Esophagus (tissue), 2 donors: Measurements from ENCODE around the gene SCN5A. TPM values are rescaled to one million over a fixed set of nuclear protein-coding genes. Genes with fewer than 3 reads are reported as not detected.

Source experiments
- H3K27ac ChIP-seq, 2 donors: one replicate each; pipeline ENCODE4 v1.5.1; 2013; ENCODE audit warnings: low read depth in 2 of 2, mild to moderate bottlenecking in 2 of 2, inconsistent platforms in 1 of 2, low read length in 1 of 2, moderate library complexity in 1 of 2
- H3K27me3 ChIP-seq, 2 donors: one replicate each; pipeline ENCODE4 v1.6.1; 2013; ENCODE audit warnings: low read length in 2 of 2, control low read depth in 1 of 2, mild to moderate bottlenecking in 1 of 2; ENCODE audit not compliant: insufficient read depth in 2 of 2, control insufficient read depth in 1 of 2
- H3K36me3 ChIP-seq, 2 donors: one replicate each; pipeline ENCODE4 v1.6.1; 2013; ENCODE audit warnings: low read length in 1 of 2; ENCODE audit not compliant: control insufficient read depth in 2 of 2, insufficient read depth in 2 of 2
- H3K4me1 ChIP-seq, 2 donors: one replicate each; pipeline ENCODE4 v1.6.1; 2013; ENCODE audit warnings: low read length in 1 of 2; ENCODE audit not compliant: control insufficient read depth in 2 of 2, insufficient read depth in 2 of 2
- H3K4me3 ChIP-seq, 2 donors: one replicate each; pipeline ENCODE4 v1.5.1; 2013; ENCODE audit warnings: low read length in 2 of 2, mild to moderate bottlenecking in 2 of 2, low read depth in 1 of 2, moderate library complexity in 1 of 2
- H3K9me3 ChIP-seq, 2 donors: one replicate each; pipeline ENCODE4 v1.6.1; 2013; ENCODE audit warnings: mild to moderate bottlenecking in 2 of 2, low read depth in 1 of 2, low read length in 1 of 2, moderate library complexity in 1 of 2; ENCODE audit not compliant: control insufficient read depth in 2 of 2, insufficient read depth in 1 of 2
- WGBS, 2 donors: extraction: QIAGEN DNeasy Blood & Tissue Kit; methylation state at CpG; one replicate each; pipeline ENCODE4 v1.1.7; 2013; 5-methylcytosine and 5-hydroxymethylcytosine counted together
- polyA plus RNA-seq, 2 donors: library from polyadenylated mRNA; stranded (reverse); fragments of 200-250 nt; gene quantifications; one replicate each; pipeline ENCODE4 v1.2.3, GENCODE V29; 2013
- donor health status: healthy with polysubstance abuse.
- donor health status: Bipolar disorder and iron deficiency.

Gene SCN5A
- polyA plus RNA-seq, 2 donors, result 0.02 to 0.05 TPM

- Histone ChIP-seq H3K4me3 (no peak overlapping the region), H3K36me3 (no peaks in the 10 kb centered on the region), H3K27me3 (peaks cover 0 to 3% of the 10 kb centered on the region in 2 donors), H3K4me1 (no peaks in the 10 kb centered on the region), H3K27ac (no peak overlapping the region), H3K9me3 (no peaks in the 10 kb centered on the region)
- 83% methylated on average over 5 of the region's 5 CpGs for WGBS, 2 donors
Measured at GRCh38 chr3:38643592-38643991, 5.9 kb downstream of the SCN5A start.

- H3K9me3 ChIP-seq, result no peaks in the 10 kb centered on the region
- H3K36me3 ChIP-seq, result no peaks in the 10 kb centered on the region
- no peaks in the 10 kb centered on the region for H3K4me1 ChIP-seq
- peaks cover 0 to 3% of the 10 kb centered on the region in 2 donors for H3K27me3 ChIP-seq
- H3K27ac ChIP-seq, result no peak overlapping the region
- WGBS, 2 donors, result 89 to 95% methylated on average over 8 of the region's 8 CpGs
- no peak overlapping the region for H3K4me3 ChIP-seq
Measured at GRCh38 chr3:38643090-38643489, 6.4 kb downstream of the SCN5A start.

DNA sequence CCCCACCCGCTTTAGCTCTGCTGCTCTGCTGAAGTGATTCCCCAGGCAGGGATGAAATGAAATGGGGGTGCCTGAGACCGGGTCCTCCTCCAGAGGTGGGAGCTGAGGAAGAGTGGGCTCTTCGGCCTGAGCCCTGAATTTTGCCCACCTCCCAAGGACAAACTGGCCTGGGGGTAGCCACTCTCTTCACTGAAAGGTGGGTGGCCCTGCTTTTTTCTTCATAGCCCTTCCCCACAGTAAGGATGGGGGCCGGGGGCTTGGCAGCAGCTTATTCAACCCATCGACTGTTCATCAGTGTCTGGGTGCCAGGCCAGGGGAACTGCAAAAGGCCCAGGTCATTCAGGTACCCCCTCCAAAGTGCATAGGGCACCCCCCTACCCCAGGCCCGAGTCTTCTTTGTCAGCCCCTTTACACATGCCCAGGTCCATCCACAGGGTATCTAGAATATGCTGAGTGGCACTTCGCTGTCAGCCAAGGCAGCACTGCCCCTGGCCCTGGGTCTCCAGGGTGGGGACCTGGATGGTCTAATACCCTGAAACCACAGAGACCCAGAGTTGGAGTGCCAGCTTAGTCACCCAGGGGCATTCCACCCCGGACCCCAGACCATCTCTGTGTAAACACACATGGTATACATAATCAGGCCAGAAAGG lies 7.9 kb downstream of the SCN5A start:
- WGBS, 2 donors, result 72 to 79% methylated on average over 8 of the region's 8 CpGs
- H3K36me3 ChIP-seq, result no peaks in the 10 kb centered on the region
- H3K4me3 ChIP-seq, result no peak overlapping the region
- H3K9me3 ChIP-seq, result no peaks in the 10 kb centered on the region
- H3K4me1 ChIP-seq, result no peaks in the 10 kb centered on the region
- no peaks in the 10 kb centered on the region for H3K27me3 ChIP-seq
- no peak overlapping the region for H3K27ac ChIP-seq

DNA sequence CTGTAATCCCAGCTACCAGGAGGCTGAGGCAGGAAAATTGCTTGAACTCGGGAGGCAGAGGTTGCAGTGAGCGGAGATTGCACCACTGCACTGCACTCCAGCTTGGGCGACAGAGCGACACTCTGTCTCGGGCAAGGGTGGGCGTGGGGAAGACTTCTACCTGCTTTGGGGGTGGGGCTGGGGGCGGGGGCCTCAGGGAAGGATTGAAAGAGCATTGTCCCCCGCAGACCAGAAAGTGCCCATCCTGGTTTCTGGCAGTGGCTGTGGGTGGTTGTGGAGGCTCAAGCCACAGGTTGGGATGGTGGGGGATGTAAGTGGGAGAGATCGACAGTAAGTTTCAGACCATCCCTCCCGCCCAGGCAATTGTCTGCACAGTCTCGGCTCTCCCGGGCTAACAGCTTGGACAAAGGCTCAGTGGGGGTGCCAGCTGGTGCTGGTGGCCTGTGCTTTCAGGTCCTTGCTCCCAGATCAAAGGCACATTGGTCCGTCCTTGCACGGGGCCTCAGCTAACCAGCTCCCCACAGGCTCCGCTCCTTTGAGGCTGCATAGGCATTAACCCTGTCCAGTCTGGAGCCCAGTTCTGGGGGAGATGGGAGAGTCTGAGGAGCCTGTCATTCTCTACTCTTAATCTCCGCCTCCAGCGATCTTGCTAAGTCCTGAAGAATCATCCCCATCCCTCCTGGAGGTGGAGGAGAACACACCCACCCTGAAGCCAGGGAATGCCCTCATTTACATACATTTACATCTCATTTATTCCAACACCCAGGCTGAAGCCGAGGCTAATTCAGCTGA lies 8.6 kb downstream of the SCN5A start:
- Histone ChIP-seq H3K4me3 (no peak overlapping the region), H3K9me3 (no peaks in the 10 kb centered on the region), H3K27ac (no peak overlapping the region), H3K4me1 (no peaks in the 10 kb centered on the region), H3K27me3 (no peaks in the 10 kb centered on the region), H3K36me3 (no peaks in the 10 kb centered on the region)
- WGBS, 2 donors, result 61 to 62% methylated on average over 18 of the region's 18 CpGs

DNA sequence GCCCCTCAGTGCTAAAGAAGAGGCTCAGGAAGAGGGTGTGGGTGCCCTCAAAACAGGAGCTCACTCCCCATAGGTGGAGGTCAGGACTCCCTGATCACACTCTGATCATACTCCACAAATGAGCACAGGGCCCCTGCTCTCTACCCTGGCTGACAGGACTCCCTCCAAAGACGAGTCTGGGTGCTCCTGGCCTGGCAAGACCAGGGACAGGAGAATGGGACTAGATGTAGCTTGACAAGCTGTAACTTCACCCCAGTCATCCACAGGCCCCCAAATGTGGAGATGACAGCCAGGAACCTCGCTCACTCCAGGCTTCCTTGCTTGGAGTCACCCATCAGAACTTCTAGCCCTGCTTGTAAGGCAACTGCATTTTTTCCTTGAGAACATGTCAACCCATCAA lies 11.1 kb downstream of the SCN5A start:
- Histone ChIP-seq H3K9me3 (no peaks in the 10 kb centered on the region), H3K27me3 (no peaks in the 10 kb centered on the region), H3K4me1 (no peaks in the 10 kb centered on the region), H3K4me3 (no peak overlapping the region), H3K36me3 (no peaks in the 10 kb centered on the region), H3K27ac (no peak overlapping the region)
- WGBS, 2 donors, result 65 to 74% methylated on average over 2 of the region's 2 CpGs

DNA sequence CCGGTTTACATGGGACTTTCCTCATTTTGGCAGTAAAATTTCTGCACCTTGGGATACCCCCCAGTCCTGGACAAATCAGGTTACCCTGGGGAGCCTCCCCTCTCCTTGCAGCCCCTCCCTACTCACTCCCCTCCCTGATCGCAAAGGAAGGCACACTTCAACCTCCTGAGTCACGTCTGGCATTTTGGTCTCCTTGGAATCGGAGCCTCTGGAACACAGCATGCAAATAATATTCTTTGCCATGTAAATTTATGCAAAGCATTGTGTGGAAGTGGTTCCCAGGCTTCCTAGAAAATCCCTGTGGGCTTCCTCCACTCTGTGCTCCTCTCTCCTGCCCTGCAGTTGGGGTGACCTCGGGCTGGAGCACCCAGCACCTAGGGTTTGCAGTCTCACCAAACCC lies 11.6 kb downstream of the SCN5A start:
- Histone ChIP-seq H3K9me3 (no peaks in the 10 kb centered on the region), H3K4me1 (no peaks in the 10 kb centered on the region), H3K27ac (no peak overlapping the region), H3K4me3 (no peak overlapping the region), H3K27me3 (no peaks in the 10 kb centered on the region), H3K36me3 (no peaks in the 10 kb centered on the region)
- WGBS, 2 donors, result 51 to 62% methylated on average over 5 of the region's 5 CpGs

DNA sequence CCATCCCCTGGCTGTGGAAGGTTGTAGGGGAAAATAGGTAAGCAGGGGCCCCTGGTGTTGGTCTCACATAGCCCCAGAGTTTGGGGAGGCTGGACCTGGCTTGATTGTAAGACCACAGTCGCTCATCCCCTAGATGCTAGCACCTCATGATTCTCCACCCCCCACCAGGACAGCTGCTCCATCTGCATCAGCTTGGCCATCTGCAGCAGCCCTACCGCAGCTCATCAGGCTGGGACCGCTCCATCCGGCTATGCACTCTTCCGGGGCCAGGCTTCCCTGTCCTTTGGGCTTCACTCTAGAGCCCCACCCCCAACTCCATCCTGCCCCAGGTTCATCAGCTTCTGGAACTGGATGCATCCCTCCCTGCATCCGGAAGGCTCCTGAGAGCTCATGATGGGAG lies 12.6 kb downstream of the SCN5A start:
- no peaks in the 10 kb centered on the region for H3K36me3 ChIP-seq
- H3K4me3 ChIP-seq, result no peak overlapping the region
- no peak overlapping the region for H3K27ac ChIP-seq
- WGBS, 2 donors, result 81 to 82% methylated on average over 6 of the region's 6 CpGs
- no peaks in the 10 kb centered on the region for H3K27me3 ChIP-seq
- H3K9me3 ChIP-seq, result no peaks in the 10 kb centered on the region
- no peaks in the 10 kb centered on the region for H3K4me1 ChIP-seq

DNA sequence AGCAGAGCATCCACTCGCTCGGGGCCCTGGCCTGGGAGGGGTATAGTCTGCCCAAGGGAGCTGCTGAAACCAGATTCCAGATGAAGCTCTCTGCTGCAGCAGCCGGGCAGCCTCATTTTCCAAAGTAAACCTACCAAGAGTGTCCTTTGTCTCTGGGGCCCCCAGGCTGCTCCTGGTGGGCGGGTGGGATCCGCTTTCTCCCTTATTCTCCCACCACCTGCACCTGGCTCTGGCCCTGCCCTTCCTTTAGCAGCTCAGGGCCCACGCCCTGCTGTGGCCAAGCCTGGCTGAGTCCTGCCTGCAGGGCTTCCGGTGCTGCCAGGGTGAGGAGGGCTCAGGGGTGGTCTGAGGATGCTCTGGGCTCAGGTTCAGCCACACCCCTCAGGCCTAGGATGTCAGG lies 13.0 kb downstream of the SCN5A start:
- H3K4me3 ChIP-seq, result no peak overlapping the region
- no peaks in the 10 kb centered on the region for H3K9me3 ChIP-seq
- no peak overlapping the region for H3K27ac ChIP-seq
- no peaks in the 10 kb centered on the region for H3K36me3 ChIP-seq
- no peaks in the 10 kb centered on the region for H3K4me1 ChIP-seq
- H3K27me3 ChIP-seq, result no peaks in the 10 kb centered on the region
- 61% methylated on average over 7 of the region's 7 CpGs for WGBS, 2 donors

DNA sequence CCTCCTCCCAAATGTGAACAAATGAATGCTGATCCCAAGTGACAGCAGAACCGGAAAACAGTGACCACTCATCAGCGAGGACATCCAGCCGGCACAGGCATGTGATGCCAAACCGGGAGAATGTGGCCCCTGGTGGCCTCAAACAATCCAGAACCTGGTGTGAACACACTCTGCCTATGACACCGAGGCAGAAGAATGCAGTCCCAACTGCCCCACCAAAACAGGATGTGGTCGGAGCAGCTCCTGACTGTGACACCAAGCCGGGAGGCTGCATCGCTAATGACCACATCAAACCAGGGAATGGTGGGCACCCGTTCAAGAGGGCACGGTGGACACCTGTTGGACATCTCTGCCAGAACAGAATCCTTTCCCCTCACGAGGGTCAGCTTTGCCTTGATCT lies 15.4 kb downstream of the SCN5A start:
- H3K4me1 ChIP-seq, result no peaks in the 10 kb centered on the region
- H3K4me3 ChIP-seq, result no peak overlapping the region
- no peaks in the 10 kb centered on the region for H3K36me3 ChIP-seq
- H3K9me3 ChIP-seq, result no peaks in the 10 kb centered on the region
- H3K27me3 ChIP-seq, result no peaks in the 10 kb centered on the region
- no peak overlapping the region for H3K27ac ChIP-seq
- WGBS, 2 donors, result 59 to 64% methylated on average over 11 of the region's 11 CpGs

DNA sequence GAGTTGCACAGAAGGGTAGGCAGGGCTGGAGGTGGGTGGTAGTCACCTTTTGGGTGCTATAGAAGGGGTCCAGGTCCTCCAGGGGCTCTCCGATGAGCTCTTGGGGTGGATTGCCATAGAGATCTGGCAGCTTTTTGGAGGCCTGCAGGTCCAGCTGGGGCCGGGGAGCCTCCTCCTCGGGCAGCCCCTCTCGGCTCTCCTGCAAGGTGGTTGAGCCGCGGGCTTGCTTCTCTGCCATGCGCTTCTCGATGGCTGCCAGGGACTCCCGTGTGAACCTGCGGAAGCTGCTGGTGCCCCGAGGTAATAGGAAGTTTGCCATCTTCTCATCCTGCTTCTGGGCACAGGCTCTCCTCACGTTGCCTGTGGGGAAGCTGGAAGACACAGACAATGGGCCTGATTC lies 16.5 kb downstream of the SCN5A start:
- Histone ChIP-seq H3K27me3 (no peaks in the 10 kb centered on the region), H3K4me3 (no peak overlapping the region), H3K9me3 (no peaks in the 10 kb centered on the region), H3K27ac (no peak overlapping the region), H3K4me1 (no peaks in the 10 kb centered on the region), H3K36me3 (no peaks in the 10 kb centered on the region)
- 80 to 82% methylated on average over 12 of the region's 12 CpGs for WGBS, 2 donors
